HG03108 (cell line): ENCODE measurements around the gene RGS21.
A peak's percentile ranks its signal among the peaks of the same experiment; 100 is the strongest.
"Not testable (repeated sequence)": the region's sequence is repeated elsewhere in the genome, so short reads cannot be mapped to it uniquely, and the experiment has no call there.

Experiments
- ATAC-seq: cut with Tn5 transposase; IDR thresholded peaks from one replicate; pipeline ENCODE4 v1.9.1; 2021; ENCODE audit warnings: moderate library complexity; ENCODE audit not compliant: unreplicated experiment

RGS21 gene, protein sequence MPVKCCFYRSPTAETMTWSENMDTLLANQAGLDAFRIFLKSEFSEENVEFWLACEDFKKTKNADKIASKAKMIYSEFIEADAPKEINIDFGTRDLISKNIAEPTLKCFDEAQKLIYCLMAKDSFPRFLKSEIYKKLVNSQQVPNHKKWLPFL

DNA sequence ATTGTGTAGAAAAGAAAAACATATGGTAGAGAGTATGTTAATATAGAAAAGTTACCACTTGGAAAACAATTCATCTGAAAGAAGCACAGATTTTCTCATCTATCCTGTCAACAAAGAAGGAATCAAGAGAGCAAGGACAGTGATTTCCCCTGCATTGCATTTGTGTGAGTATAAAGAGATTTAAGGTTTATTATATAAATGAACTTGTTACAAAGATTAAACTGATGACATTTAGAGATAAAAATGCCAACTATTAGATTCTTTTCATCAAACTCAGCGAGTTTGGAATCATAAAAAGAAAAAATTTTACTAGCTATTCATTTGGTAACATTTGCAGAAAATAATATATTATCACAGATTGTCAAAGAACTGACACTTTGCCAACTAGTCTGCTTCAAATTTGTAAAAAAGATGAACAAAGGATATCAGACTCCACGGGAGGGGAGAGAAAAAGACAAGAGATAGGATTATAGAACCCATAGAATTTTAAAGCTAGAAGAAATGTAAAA, at the start of gene RGS21:
Gene RGS21 (plus strand): TSS at position 51 of the 509 bp plus-strand sequence. CDS start 26,045 bp downstream, outside the sequence.
- no peak for ATAC-seq

DNA sequence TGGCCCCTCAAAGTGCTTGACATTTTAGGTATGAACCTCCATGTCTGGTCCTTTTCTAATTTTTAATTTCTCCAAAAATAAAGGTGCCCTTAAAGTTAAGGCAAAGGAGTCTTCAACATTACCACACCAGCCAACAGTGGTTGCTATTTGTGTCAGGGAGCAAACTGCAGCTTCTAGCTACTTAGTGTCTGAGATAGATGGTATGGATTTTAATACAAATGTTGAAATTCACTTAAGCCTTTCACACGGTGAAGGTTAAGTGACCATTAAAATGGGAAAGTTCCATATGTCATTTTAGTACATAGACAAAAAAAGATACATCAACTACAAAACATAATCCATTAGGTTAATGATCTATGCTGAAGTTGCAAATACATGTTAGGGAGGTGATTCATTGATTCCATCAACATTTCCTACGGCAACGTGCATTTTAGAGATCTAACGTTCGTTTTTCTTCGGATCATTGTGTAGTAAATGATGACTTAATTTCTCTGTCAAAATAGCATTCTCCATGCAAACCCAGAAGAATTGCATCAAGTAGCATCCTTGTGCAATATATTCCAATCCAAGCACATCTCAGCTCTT, 48.2 kb upstream of the RGS21 start:
- no peak for ATAC-seq

DNA sequence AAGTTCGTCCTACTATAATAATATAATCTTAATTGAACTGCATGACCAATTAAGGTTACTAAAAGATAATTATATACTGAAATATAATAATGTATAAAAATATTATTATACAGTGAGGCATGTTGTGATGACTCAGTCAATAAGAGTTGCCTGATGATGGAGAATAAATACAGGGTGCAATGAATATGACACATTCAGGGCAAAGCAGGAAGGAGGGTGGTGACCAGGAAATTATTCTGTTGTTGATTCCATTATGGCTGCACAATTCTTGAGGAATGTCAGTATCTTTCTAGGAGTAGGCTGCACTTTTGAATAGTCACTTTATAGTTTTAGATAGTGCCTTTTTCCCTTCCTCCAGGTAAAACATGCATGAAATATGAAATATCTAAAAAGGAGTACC, 46.4 kb upstream of the RGS21 start:
- no peak for ATAC-seq

DNA sequence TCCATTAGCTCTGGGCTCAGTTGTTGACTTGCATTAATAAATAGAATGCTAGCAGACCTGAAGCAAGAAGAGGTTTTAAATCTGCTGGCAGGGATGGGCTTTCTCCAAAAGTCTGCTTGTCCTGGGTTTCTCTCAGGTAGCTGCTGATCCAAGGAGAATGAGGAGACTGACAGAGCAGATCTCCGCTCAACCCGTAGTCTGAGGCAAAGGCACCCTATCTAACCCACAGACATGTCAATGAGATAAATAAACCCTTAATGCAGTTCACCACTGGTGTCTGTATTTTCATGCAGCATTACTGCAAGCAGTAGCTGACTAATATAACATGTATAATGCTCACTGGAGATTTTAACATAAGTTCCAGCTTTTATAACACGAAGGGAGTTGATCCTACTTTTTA, 44.1 kb upstream of the RGS21 start:
- no peak for ATAC-seq

DNA sequence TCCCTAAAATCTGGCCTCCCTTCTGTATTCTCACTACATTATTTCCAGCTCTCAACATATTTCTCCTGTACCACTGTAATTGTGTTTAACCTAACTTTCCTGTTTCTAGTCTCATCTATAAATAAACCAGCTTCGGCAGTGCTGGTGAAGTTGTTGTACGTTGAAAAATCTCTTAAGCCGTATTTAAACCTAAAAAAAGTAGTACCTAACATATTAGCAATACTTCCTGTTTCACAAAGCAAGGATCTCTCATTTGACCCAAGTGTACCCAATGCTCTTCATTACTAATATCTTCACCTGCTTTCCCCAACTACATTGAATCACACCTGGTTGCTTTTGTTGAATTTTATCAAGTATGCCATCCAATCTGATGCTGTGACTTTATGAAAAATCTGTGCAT, 42.2 kb upstream of the RGS21 start:
- no peak for ATAC-seq

DNA sequence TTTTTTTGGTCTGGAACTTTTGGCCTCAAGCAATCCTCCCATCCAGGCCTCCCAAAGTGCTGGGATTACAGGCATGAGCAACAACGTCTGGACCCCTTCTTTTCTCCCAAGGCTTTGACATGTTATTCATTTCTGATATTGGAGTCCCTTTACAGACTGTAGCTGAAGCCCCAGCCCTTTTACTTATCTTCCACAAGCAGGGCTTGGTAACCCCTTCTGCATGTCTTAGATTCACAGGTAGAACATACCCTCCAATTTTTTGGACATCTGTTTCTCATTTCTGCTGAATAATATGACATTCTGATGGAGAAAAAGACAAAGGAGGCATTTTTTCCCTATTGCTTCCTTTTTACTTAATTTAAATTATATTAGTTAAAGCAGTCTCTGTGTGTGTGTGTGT, 39.2 kb upstream of the RGS21 start:
- ATAC-seq = no peak

DNA sequence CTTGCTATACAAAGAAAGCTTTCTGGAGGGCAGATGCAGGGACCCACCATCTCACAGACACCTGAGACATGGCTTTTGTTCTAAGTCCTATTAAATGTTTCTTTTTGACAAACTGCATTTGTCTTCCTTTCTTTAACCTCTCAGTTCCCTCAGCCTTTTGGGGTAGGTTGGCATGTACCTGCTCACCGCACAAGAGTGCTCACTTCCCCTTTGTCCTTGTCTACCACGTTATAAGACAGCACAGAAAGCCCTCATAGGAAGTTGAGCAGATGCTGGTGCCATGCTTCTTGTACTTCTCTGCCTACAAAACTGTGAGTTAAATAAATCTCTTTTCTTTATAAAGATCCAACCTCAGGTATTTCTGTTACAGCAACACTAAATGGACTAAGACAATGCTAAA, 31.9 kb upstream of the RGS21 start:
- peak; percentile 54 for ATAC-seq

DNA sequence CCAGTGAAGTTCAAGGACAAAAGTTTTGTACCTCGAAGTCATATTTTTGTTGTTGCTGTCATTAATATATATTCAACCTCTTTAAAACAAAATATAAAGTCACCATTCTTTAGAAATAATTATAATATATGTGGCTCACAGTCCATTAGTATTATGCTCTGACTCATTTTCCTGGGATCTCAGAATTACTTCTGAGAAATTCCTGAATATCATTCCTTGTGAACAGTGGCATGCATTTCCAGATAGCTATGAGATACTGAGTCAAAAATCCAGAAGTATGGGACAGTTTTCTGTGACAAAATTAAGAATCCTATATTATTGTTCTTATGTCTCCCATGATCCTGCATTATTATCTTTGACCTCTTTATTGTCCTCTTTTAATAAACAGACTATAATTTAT, 13.8 kb upstream of the RGS21 start:
- no peak for ATAC-seq

DNA sequence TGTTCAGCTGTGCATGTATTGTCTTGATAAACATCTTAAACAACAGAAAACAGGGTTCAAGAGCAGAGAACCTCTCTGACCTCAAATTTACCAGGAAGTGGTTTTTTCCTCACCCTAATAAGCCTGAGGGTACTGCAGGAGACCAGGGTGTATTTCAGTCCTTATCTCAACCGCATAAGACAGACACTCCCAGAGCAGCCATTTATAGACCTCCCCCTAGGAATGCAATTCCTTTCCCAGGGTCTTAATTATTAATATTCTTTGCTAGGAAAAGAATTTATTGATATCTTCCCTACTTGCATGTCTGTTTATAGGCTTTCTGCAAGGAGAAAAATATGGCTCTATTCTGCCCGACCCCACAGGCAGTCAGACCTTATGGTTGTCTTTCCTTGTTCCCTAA, 8.5 kb upstream of the RGS21 start:
- ATAC-seq = not testable (repeated sequence)

DNA sequence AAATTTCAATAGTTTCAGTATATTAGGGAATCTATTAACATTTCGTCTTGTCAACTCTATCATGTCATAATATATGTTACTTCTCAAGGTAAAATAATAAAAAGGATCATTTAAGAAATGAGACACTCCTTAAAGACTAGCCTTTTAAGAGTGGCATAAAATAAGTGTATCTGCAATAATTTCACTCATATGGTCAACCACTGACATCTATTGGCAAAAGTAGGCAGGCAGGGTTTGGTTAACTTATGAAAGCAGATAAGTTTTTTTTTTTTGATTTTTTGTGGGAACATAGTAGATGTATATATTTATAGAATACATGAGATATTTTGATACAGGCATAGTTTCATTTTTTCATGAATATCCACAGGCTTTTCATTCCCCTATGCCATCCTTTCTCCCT, 5.5 kb upstream of the RGS21 start:
- ATAC-seq = no peak

DNA sequence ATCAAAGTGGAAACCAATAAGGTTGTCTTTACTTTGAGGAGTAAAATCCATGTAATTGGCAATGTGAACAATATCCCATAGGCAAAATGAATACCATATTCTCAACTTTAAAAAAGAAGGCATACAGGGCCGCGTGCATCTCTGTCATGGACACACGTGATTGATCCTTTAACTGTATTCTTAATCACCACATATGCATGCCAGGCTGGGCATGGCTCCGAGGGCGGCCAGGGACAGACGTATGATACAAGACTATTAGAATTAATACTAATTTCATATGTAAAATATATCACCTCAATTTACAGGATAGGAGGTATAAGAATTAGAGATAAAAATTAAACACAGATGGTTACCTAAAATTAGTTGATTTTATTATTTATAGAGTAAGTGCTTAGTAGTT, 11.2 kb downstream of the RGS21 start:
- ATAC-seq = no peak

DNA sequence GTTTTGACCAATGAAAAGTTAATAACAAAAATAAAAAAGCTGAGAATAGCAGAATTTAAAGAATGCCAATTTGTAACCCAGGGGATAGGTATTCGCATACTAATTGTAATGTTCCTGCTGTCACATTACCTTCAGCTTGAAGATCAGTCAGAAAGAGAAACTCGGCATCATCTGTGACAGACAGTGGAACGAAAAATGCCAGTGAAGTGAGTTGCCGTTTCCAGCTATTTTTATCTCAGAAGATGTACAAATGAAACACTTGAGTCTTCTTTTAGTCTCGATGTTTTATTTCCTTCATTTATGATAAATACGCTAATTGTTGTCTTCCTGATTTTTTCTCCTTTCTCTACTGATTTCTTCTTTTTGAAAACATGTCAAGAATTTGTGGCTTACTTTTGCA, 26.1 kb downstream of the RGS21 start:
- no peak for ATAC-seq

DNA sequence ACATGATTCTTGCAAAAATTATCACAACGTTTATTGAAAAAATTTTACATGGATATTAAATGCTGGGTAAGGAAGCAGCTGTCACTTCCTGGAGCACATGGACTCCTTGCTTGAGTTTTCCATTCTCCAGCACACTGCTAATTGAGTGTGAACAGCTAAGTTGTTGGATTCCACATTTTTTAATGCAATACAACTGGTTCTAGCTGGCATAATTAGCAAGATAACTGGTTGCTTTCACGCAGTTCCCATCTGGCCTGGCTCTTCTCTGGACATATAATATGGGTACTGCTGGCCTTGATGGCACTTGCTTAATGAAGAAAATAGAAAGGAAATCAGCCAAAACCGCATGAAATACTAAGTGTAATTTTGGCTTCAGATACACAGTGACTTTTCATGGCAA, 26.6 kb downstream of the RGS21 start:
- ATAC-seq = no peak

DNA sequence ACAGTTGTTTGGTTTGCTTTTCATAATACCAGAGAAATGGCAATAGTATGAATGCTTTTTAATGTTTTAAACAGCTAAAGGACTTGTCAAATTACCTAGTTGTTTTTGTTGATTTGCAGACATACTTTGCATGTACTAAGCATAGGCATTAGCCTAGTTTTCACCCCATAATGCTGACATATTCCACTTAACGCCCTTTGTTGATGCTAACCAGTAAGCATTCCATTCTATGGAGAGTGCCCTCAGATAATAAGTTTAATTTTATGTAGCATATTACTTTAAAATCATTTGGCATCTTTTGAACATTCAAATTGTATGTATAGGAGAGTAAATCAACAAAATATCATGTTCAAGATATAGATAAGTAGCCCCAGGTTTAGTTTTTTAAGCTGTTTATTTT, 32.5 kb downstream of the RGS21 start:
- ATAC-seq = no peak

DNA sequence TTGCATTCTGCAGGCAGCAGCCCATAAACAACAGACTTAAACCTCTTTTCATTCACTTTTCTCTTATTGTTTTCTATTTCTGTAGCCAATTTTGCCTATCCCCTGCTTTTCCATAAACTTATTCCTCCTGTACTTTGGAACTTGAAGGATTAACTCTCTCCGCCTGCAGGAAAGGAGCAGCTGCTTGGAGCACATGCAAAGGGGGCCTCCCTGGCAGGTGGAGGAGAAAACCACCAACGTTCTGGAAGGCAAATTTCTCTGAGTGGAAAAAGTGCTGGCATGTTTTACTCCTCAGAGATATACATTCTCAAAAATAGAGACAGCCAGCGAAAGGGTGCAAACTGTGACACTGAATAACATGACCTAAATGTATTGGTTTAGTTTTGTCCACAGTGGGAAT, 33.6 kb downstream of the RGS21 start:
- ATAC-seq = no peak

DNA sequence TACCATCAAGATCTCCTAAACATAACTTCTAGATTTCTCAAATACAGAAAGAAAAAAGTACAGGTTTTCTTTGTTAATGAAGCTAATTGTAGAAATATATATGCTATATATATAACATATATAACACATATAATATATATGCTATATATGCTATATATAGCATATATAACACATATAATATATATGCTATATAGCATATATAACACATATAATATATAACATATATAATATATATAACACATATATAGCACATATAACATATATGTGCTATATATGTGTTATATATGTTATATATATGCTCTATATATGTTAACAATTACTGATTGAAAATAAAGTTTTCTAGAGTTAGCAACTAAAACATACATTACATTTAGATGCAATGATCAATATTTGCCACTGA, 34.8 kb downstream of the RGS21 start:
- ATAC-seq = no peak

DNA sequence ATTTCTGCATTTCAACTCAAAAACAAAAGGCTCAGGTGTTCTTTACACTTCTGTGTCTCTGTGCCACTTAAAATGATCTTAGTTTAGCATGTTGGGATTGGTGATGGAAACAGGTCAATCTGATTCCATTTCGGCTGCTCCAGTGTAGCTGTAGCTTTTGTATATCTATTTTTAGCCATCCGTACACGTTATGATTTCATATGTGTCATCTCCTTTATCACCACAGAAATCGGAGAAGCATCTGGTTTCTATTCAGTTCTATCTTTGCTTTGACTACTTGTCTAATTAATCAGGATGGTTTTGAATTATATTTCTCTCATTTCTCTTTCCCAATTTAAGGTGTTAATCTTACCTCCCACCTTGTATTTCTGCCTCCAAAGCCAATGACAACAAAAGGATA, 41.1 kb downstream of the RGS21 start:
- no peak for ATAC-seq

DNA sequence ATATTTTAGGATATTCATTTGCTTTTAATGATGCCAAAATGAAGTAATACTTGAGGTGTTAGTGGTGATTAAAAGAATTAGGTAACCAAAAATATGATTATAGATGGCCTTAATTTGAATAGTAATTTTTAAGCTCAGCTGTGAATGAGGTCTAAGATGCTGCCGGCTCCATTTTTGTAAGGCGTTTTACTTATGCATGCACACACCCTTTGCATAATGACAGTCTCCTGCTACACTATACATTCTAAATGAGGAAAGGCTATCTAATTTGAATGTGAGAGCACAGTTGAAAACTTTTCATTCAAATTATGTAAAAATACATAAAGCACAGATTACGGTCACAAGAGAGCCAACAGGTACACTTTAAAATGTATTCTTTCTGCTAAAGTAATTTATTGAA, 41.6 kb downstream of the RGS21 start:
- no peak for ATAC-seq

DNA sequence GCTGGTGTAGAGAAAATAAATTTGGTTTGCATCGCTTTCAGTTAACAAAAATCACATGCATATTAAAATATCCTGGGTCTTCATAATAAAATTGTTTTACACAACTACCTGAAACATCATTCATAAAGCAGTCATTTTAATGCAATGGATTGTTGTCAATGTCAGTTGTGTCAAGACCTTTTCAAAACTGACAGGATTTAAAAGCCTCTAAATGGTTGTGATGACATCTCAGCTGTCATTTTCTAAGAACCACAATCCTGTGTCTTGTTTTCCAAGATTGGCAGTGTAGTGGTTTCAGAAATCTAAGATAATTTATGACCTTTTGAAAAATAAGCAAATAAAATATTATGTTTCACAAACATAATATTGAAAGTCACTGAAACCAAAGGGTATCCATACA, 42.0 kb downstream of the RGS21 start:
- ATAC-seq = no peak

DNA sequence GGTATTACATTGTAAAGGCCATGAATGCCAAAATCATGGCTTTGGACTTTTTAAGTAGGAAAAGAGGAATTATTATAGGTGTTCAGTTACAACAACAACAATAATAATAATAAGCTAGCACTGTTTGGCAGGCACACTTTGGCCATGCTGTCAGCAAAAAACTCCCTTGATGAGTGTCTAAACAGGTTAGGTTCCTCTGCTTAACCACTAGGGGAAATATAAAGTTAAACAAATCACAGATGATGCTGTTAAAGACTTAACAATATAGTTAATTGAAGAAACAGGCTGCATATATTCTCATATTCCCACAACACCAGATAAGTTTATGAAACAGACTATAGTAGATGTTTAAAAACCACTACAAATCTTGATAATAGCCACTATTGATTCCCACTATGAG, 46.4 kb downstream of the RGS21 start:
- ATAC-seq = no peak

DNA sequence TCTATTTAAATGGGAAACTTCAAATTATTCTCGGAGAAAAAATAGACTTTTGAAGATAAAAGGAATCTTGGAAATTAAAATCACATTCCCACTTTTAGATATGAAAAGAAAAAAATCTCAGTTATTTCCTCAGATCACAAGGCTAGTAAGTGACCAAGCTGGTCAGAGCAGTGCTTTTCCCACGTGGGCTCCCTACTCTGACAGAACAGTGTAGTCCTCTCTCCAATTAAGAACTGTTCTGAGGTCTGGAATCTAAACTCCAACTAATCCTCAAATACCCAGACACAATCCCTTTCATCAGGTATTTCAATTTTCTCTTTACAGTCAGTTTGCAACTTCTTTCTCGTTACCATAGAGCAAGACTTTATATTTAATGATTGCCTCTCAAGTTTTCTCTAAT, 50.6 kb downstream of the RGS21 start:
- no peak for ATAC-seq

DNA sequence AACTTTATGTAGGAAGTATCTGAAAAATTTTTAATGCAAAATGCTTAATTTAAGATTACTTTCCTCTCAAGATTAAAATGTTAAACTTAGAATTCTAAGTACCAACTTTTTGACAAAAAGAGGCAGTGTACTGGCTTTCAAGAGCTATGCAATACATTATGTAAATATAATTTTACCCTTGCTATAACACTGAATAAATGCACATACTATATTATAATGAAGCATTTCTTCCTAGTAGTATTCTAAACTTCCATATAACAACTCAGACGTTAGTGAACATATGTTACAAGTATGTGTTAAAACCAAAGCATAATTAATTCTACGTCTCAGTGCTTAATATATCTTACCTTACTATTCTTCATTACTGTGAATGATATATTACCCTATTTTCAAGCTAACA, 58.5 kb downstream of the RGS21 start:
- no peak for ATAC-seq

DNA sequence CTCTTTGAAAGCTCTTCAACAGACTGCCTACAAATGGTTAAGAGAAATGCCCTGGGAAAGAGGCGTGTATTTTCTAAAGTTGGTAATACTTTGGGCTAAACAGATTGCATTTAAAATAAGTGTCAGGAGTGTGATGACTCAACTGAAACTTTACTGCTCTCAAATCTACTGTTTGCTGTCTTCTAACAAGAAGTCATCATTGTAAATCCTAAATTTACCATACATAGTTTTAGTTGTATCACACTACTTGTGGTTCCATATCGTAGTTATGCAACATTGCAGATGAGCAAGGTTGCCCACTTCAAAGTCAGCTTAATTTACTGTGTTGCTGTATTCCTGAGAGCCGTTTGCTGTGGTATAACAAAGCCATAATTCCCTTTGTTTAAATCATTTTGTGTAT, 59.6 kb downstream of the RGS21 start:
- ATAC-seq = no peak
